IPS-18c (cell line): ENCODE results near the gene TNNI3.
"Not testable (repeated sequence)": the region's sequence is repeated elsewhere in the genome, so short reads cannot be mapped to it uniquely, and the experiment has no call there.

Experiments
- H3K4me3 ChIP-seq: 2 replicates; pipeline ENCODE4 v1.7.0; 2013; ENCODE audit warnings: low read depth, mild to moderate bottlenecking, low read length, moderate library complexity; ENCODE audit not compliant: insufficient read depth
- H3K9me3 ChIP-seq: one replicate; pipeline ENCODE4 v1.6.1; 2013; ENCODE audit warnings: mild to moderate bottlenecking, low read length, moderate library complexity; ENCODE audit not compliant: control insufficient read depth, insufficient read depth

Gene TNNI3

DNA sequence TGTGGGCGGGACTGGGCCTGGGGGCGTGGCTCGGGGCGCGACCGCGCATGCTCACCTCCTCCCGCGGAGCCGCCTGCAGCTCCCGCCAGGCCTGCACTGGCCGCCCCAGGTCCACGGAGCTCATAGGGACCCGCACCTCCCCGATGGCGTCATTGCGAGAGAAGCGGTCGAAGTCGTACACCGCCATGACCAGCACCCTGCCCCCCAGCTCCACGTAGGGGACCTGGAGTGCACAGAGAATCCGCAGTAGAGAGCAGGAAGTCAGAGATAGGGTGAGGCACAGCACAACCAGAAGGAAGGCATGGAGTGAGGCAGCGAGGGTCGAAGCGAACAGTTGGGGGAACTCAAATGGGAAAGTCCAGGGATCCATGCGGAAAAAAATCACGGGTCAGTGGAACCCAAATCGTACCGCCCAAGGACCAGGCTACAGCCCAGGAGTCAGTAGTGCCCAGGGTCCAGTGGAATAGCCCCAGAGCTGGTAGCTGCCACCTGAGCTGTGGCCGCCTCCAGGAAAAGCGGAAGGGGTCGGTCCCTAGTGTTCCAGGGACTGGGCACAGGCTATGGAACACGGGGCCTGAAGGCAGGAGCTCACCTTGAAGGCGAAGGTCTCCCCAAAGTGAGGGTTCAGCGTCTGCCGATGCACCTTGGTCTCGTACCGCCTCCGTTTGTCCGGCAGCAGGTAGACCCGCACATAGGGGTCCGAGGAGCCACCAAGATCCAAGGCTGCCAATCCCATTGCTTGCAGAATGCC lies 17.8 kb upstream of the TNNI3 start:
- no peaks in the 10 kb centered on the region for H3K9me3 ChIP-seq
- peak overlapping the region; percentile 30; the same call in 1 of the 2 replicates for H3K4me3 ChIP-seq

DNA sequence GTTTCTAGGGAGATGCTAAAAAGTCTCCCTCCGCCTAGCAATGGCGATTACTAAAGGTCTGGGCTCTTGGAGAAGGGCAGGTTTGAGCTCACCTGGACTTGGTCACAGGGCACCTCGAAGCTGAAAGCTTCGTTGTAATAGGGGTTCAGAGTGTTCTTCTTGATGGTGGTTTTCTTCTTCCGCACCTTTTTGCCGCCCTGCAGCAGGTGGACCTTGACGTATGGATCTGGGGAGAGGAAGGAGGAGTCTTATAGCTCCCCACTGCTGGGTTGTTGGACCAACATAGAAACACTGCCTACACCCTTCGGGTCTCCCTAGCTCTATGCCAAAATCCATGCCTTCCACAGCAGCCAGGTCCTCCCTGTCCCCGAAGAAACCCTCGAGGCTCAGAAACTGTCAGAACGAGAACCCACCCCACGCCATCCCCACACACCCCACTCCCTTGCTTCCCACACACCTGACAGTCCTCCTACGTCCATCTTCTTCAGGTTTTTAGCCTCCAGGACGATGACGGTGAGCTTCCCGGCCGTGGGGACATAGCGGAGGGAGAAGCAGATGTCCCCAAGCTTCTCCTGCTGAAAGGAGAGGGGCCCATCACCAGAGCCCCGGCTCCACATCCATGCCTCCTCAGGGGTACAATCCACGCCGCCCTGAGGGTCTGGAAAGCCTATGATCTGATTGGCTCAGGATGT lies 17.0 kb upstream of the TNNI3 start:
- peak overlapping the region; percentile 70 for H3K4me3 ChIP-seq

DNA sequence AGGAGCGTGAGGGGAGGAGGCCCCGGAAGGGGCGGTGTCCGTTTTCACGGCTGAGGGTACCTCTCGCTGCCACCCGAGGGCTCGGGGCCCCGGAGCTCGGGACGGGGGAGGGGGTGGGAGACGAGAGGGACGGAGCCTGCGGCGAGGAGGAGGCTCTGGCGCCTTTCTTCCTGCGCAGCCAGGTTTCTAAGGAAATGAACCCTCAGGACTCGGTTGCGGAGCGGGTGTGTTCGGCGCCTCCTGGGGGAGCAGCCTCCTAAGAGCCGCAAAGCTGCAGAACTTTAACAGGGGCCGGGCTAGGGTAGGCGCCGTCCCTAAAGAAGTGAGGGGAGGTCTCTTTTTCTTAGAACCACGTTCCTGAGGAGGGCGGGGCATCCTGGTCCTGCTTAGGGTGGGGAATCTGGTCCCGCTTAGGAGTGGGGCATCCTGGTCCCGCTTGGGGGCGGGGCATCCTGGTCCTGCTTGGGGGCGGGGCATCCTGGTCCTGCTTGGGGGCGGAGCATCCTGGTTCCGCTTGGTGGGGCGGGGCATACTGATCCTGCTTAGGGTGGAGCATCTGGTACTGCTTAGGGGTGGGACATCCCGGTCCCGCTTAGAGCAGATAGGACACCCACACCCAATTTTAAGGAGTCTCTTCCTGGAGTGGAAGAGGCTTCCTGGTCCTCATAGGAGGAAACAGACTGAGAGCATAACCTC lies 16.3 kb upstream of the TNNI3 start:
- Histone ChIP-seq H3K4me3 (peak overlapping the region; percentile 70), H3K9me3 (no peaks in the 10 kb centered on the region)

More for the DNA sequence above, 17.0 kb upstream of the TNNI3 start:
- no peaks in the 10 kb centered on the region for H3K9me3 ChIP-seq

DNA sequence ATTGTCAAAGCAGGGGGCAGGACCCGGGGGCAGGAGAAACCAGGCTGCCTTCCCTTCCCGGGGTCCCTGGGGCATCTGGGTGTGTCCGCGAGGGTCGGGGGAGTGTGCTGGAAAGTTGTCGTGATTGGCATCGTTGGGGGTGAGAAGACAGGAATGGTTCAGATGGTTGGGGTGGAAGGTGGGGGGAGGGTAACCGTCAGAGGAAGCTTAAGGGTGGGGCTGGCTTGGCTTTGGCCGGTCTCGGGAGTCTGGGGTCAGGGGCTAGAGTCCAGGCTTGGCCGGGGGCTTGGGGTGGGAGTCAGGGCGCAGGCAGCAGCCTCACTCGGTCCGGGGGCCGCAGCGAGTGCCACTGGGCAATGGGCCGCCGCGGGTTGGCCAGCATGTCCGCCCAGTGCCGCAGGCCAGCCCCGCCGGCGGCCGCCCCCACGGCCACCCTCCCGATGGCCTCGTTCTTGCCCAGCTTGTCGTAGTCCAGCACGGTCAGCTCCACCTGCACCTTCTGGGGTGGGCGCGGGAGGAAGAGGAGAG lies 15.7 kb upstream of the TNNI3 start:
- peak overlapping the region; percentile 70 for H3K4me3 ChIP-seq

DNA sequence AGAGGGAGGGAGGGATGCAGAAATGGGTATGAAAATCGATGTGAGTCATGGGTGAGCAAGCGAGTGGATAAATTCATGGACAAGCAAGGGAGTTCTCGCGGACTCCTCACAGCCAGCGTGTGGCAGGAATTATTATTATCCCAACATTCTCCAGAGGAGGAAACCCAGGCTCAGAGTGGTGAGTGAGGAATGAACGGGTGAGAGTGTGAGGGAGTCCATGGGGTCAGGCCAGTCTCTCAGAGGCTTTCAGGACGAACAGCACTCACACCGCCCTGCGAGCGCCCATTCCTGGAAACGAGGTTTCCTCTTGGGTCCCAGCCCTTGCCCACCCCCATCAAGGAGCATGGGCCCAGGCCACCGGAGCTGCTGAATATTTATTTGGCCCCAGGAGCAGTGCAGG lies 15.2 kb upstream of the TNNI3 start:
- Histone ChIP-seq H3K4me3 (peak overlapping the region; percentile 70), H3K9me3 (no peaks in the 10 kb centered on the region)

More for the DNA sequence above, 15.7 kb upstream of the TNNI3 start:
- no peaks in the 10 kb centered on the region for H3K9me3 ChIP-seq

DNA sequence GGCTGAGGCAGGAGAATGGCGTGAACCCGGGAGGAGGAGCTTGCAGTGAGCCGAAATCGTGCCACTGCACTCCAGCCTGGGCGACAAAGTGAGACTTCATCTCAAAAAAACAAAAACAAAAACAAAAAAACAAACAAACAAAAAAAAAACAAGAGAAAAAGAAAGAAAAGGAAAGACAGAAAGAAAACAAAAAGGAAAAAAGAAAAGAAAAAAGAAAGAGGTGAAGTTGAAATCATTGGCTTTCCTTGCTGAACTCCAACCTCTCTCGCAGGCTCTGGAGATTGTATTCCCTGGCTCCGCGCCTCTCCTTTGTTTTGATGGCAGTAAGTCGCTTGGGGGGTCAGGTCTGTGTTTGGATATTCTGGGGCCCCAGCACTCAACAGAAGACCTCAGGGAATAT lies 14.8 kb upstream of the TNNI3 start:
- H3K4me3 ChIP-seq, result not testable (repeated sequence)

DNA sequence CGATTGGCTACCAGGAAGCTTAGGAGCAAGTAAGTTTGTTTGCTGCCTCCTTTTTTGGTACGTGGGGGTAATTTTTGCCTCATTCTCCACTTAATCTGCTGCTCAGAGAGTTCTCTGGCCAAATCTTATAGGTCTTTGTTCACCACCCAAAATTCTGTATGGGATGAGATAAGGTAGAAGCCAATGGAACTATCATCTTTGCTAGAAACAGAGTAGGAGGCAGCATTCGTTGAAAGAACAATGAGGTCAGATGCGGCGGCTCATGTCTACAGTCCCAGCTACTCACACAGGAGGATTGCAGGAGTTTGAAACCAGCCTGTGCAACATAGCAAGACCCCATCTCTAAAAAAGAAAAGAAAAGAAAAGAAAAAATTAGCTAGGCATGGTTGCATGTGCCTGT lies 13.9 kb upstream of the TNNI3 start:
- Histone ChIP-seq H3K9me3 (no peaks in the 10 kb centered on the region), H3K4me3 (no peak overlapping the region)

More for the DNA sequence above, 14.8 kb upstream of the TNNI3 start:
- H3K9me3 ChIP-seq, result not testable (repeated sequence)

DNA sequence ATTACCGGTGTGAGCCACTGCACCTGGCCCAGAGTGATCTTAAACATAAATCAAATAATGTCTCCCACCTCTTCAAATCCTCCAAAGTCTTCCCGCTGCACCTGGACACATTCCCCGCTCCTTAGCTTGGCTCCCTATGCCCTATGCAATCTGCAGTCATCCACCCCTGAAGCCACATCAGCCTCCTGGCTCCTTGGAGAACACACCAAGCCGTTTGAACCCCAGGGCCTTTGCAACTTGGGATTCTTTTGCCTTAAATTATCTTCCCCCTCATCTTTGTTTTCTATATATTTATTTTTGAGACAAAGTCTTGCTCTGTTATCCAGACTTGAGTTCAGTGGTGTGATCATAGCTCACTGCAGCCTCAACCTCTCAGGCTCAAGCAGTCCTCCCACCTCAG lies 11.6 kb upstream of the TNNI3 start:
- Histone ChIP-seq H3K4me3 (no peak overlapping the region), H3K9me3 (no peaks in the 10 kb centered on the region)

DNA sequence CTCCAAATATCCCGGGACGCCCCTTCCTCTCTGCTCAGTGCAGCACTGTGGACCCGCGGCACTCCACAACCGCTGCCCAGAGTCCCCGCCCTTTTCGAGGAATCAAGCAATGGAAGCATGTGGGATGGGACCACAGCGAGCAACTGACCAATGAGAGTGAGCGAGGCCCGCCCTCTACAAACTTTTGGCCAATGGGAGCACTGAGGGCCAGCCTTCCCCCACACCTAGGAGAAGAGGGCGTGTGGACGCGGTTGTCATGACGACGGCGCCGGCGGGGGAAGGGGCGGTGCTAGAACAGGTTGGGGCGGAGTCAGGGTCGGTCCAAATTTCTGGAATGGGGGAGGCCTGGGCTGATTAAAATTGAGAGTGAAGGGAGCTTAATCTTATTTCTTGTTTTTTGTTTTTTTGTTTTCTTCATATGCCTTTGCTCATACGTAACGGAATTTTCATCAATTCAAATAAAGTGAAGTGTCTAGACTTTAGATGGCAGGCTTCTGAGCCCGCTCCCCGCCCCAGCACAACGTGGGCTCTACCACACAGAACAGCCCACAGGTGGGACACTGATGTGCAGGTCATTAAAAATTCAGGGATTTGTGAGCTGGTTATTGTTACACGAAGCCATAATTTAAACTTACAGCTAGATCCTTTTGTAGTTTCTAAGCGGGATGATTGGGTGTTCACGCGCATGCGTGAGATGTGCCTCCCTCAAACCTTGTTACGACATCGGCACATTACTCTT lies 9.2 kb upstream of the TNNI3 start, which contains the start of gene DNAAF3:
DNAAF3 (minus strand) TSS at position 84 of the 739 bp plus-strand sequence. CDS start 200 bp downstream, outside the sequence.
- Histone ChIP-seq H3K9me3 (no peaks in the 10 kb centered on the region), H3K4me3 (peak within 1 kb of the TSS; percentile 72)

DNA sequence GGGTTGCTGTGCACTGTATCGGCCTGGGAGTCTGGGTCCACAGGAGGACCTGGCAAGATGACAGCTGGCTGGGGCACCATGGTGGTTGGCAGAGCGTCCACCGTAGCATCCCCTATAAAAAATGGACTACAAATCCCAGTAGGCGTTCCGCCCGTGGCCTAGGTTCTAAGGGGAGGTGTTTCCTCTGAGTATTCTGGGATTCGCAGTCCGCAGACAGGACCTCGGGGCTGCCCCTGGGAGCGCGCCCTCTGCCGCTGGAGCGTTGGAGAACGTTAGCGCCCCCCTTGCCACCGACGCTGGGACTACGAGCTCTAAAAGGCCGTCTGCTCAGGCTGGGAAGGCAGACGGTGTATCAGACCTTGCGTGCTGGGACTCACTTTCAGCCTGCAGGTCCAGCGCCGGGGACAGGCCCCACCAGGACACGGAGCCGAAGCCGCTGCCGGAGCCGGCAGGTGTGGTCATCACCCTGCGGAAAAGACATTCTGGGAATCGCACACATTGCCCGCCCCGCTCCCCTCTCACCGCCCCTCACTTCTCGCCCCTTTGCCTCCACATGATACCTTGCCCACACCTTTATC lies 8.5 kb upstream of the TNNI3 start:
- H3K9me3 ChIP-seq, result no peaks in the 10 kb centered on the region
- H3K4me3 ChIP-seq, result peak overlapping the region; percentile 72

DNA sequence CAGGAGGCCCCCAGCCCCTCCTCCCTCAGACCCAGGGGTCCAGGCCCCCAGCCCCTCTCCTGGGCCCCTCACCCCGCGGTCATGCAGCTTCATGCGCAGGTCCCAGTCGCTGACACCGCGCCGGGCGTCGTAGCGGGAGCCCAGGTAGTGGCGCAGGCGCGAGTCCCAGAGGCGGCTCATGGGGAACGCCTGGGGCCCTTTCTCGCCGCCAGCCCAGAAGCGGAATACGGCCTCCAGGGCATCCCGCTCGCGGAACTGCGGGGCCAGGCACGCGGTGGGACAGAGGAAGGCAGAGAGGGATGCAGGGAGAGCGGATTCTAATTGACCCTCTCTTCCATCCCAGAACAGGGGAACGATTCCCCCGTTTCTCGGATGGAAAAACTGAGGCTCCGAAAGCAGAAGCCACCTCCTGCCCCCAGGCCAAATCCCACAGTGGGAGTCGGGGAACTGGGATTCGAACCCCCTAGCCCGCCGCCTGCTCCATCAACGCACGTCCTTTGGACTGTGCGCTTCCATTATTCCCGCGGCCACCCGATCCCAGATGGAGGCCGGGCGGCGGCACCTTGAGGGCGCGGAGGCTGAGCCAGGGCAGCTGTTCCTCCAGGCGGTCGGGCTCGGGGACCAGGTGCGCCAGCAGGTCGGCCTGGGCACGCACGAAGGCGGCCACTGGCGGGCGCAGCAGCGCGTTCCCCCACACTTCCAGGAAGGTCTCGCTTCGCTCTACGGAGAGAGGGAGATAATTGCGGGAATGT lies 4.2 kb upstream of the TNNI3 start:
- H3K4me3 ChIP-seq, result 0 out of 2 replicates have a peak overlapping the region, but pooled peaks have one; percentile 24

DNA sequence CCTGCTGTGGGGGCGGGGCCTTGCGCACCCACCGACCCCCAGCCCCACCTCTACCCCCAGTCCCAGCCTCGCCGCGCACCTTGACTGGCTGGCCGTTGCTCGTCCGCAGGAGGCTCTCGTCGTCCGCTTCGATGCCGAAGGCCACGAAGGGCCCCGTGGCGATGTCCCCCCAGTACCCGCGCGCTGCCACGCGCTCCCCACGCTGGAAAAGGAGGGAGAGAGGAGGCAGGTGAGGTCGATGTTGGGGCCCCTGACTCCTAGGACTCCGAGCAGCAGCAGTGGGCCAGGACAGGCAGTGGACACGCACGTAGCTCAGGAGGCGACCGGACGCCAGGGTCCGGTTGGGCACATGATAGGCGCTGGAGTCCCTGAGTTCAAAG lies 3.4 kb upstream of the TNNI3 start:
- H3K9me3 ChIP-seq, result no peaks in the 10 kb centered on the region

More for the DNA sequence above, 4.2 kb upstream of the TNNI3 start:
- H3K9me3 ChIP-seq, result no peaks in the 10 kb centered on the region

DNA sequence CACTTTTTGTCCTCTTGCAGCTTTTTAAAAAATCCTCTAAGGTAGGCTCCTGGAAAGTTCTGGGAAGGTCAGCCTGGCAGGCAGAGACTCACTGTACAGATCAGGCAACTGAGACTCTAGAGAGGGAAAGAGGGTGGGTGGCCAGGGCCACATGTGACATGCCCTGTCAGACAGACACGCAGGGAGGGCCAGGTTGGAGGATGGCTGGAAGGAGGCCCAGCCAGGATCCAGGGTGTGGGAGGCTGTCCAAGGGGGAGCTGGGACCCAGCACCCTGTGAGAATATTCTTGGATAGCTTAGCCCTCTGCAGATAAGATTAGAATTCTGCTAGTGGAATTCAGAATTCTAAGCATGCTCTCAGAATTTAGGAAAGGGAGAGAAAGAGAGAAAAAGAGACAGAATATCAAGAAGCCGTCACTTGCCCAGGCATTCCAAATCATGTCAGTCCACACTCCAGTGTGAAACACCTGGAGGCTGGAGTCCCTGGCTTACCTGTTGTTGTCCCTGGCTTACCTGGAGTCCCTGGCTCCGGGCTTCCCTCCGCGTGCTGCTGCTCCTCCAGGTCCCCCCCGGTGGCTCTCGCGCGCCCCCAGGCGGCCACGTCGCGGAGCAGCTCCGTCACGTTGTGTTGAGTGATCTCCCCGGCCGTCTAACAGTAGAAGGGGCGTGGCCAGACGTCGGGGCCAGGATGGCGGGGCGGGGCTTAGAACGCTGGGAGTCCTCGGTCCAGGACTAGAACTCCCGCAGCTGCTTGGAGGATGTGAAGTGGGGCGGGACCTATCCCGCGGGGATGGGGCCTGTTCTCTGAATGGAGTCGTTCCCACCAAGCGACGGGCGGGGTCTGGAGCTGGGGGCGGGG lies 2.8 kb upstream of the TNNI3 start:
- H3K4me3 ChIP-seq, result no peak overlapping the region
- no peaks in the 10 kb centered on the region for H3K9me3 ChIP-seq

More for the DNA sequence above, 3.4 kb upstream of the TNNI3 start:
- H3K4me3 ChIP-seq, result peak overlapping the region; percentile 24; the same call in 1 of the 2 replicates

DNA sequence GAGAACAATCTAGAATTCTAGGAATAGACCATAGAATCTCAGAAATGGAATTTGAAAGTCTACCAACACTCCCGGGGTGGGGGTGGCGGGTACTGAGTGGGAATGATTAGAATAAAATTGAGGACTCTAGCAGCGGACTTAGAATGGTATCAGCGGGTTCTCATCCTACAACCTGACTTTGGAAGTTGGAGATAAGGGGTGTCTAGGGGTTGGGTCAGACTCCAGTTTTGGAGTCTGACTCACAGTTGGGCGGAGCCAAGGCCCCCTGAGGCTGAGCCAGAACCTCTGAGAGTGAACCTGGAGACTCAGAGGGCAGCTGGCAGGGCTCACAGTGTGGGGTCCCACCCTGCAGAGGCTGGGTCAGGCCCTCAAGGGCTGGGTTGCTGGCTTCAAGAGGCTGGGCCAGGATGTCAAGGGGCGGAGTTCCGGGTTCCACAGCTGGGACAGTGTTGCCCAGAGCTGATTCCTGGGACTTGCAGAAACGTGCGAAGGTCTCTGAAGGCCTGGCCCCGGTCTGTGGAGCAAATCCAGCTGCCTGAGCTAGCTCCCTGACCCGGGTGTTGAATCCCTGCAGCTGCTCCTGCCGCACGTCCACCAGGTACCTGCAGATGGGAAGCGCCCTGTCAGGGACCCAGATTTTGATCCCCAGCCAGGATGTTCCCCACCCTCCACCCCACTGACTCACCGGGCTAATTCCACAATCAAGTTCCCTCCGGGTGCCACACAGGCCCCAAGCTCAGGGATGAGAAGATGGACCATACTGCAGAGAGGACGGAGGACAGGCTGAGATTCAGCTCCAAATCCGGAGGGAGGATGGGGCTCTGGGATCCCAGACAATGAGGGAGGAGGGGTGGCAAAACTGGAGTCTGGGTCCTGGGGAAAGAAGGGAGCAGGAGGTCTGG lies 1.6 kb upstream of the TNNI3 start:
- no peak overlapping the region for H3K4me3 ChIP-seq
- no peaks in the 10 kb centered on the region for H3K9me3 ChIP-seq
